IMR-90 (cell line): ENCODE results near the gene EGFR. TPM values are rescaled to one million over a fixed set of nuclear protein-coding genes. Genes with fewer than 3 reads are reported as not detected.

Experiments used
- ATAC-seq: fragments of 200-7000 bp; cut with Tn5 transposase; 2 replicates; pipeline ENCODE4 v1.9.1; 2020; ENCODE audit warnings: low read depth, mild to moderate bottlenecking, moderate library complexity
- BruUV-seq: library from RNA; stranded (reverse); fragments of 400-500 nt; replicated peaks from 2 replicates; lab custom pipeline; 2021; lab: Mats Ljungman, UMichigan
- CTCF ChIA-PET: fragments of 300-600 bp; formaldehyde crosslinking; extraction: SDS; loops from one replicate; lab custom pipeline; 2021; ENCODE audit warnings: antibody characterized with exemption; lab: Yijun Ruan, JAX
- POLR2A ChIA-PET: fragments of 300-600 bp; sonication (Branson Sonifier 250); formaldehyde crosslinking; loops from one replicate; lab custom pipeline; 2022; ENCODE audit warnings: antibody characterized with exemption; ENCODE audit not compliant: unreplicated experiment; lab: Charles Lee
- DNase-seq: peaks from one replicate; pipeline ENCODE4 v3.0.0; 2013
- H2AFZ ChIP-seq: replicated peaks from 2 replicates; pipeline ENCODE3; 2013; ENCODE audit warnings: low read length, mild to moderate bottlenecking; ENCODE audit not compliant: poor library complexity
- H2AK5ac ChIP-seq: 2 replicates; pipeline ENCODE4 v1.6.1; 2013; ENCODE audit warnings: low read depth, low read length, inconsistent platforms
- H2AK9ac ChIP-seq: replicated peaks from 2 replicates; pipeline ENCODE3; 2013; ENCODE audit warnings: mild to moderate bottlenecking, low read depth, low read length, moderate library complexity; ENCODE audit not compliant: poor library complexity
- H2BK120ac ChIP-seq: 2 replicates; pipeline ENCODE4 v1.6.1; 2013; ENCODE audit warnings: low read depth, low read length, inconsistent platforms
- H2BK15ac ChIP-seq: 3 replicates; pipeline ENCODE4 v1.6.1; 2013; ENCODE audit warnings: low read depth, low read length, inconsistent platforms
- H2BK20ac ChIP-seq: 2 replicates; pipeline ENCODE4 v1.6.1; 2013; ENCODE audit warnings: low read depth, mild to moderate bottlenecking, inconsistent platforms, low read length, moderate library complexity
- H2BK5ac ChIP-seq: 2 replicates; pipeline ENCODE4 v1.6.1; 2013; ENCODE audit warnings: mild to moderate bottlenecking, low read depth, low read length, inconsistent platforms; ENCODE audit not compliant: poor library complexity, severe bottlenecking
- H3K14ac ChIP-seq: replicated peaks from 2 replicates; pipeline ENCODE4 v1.6.1; 2013; ENCODE audit warnings: low read depth, low read length, inconsistent platforms
- H3K18ac ChIP-seq: 2 replicates; pipeline ENCODE4 v1.6.1; 2013; ENCODE audit warnings: low read depth, low read length, control low read depth
- H3K23ac ChIP-seq: 2 replicates; pipeline ENCODE4 v1.6.1; 2013; ENCODE audit warnings: low read depth, low read length, inconsistent platforms
- H3K27ac ChIP-seq: 2 replicates; pipeline ENCODE4 v1.5.1; 2013; ENCODE audit warnings: mild to moderate bottlenecking, control low read depth, low read length; ENCODE audit not compliant: insufficient read depth
- H3K27me3 ChIP-seq: 2 replicates; pipeline ENCODE4 v1.6.1; 2013; ENCODE audit warnings: low read length; ENCODE audit not compliant: control insufficient read depth, insufficient read depth
- H3K36me3 ChIP-seq: 2 replicates; pipeline ENCODE4 v1.6.1; 2013; ENCODE audit warnings: low read length, mixed read lengths; ENCODE audit not compliant: control insufficient read depth, insufficient read depth
- H3K4ac ChIP-seq: 2 replicates; pipeline ENCODE4 v1.6.1; 2013; ENCODE audit warnings: low read depth, low read length, inconsistent platforms
- H3K4me1 ChIP-seq: 2 replicates; pipeline ENCODE4 v1.6.1; 2013; ENCODE audit warnings: low read length, mixed read lengths; ENCODE audit not compliant: control insufficient read depth, insufficient read depth
- H3K4me2 ChIP-seq: 2 replicates; pipeline ENCODE4 v1.6.1; 2013; ENCODE audit warnings: low read depth, mild to moderate bottlenecking, control low read depth, low read length, moderate library complexity
- H3K4me3 ChIP-seq: 2 replicates; pipeline ENCODE4 v1.5.1; 2013; ENCODE audit warnings: low read depth, mild to moderate bottlenecking, control low read depth, low read length, moderate library complexity; ENCODE audit not compliant: insufficient read depth
- H3K56ac ChIP-seq: 2 replicates; pipeline ENCODE4 v1.6.1; 2013; ENCODE audit warnings: low read length, inconsistent platforms; ENCODE audit not compliant: insufficient read depth; ENCODE audit errors: extremely low read depth
- H3K79me1 ChIP-seq, 2 experiments: 2 replicates each; pipeline ENCODE4 v1.6.1; 2013; ENCODE audit warnings: low read length in 2 of 2, inconsistent platforms in 1 of 2, low read depth in 1 of 2
- H3K9ac ChIP-seq: 2 replicates; pipeline ENCODE4 v1.6.1; 2013; ENCODE audit warnings: low read depth, low read length, control low read depth
- H3K9me1 ChIP-seq: 2 replicates; pipeline ENCODE4 v1.6.1; 2013; ENCODE audit warnings: low read length, inconsistent platforms; ENCODE audit not compliant: insufficient read depth
- H3K9me3 ChIP-seq: 2 replicates; pipeline ENCODE4 v1.6.1; 2013; ENCODE audit warnings: low read length; ENCODE audit not compliant: control insufficient read depth, insufficient read depth
- H4K20me1 ChIP-seq: 2 replicates; pipeline ENCODE4 v1.6.1; 2013; ENCODE audit warnings: low read length, inconsistent platforms; ENCODE audit not compliant: insufficient read depth
- H4K5ac ChIP-seq: 2 replicates; pipeline ENCODE4 v1.6.1; 2013; ENCODE audit warnings: mild to moderate bottlenecking, low read depth, low read length, control low read depth
- H4K8ac ChIP-seq, 2 experiments: 2 replicates each; pipeline ENCODE4 v1.6.1; 2013; ENCODE audit warnings: low read depth in 2 of 2, low read length in 2 of 2, control low read depth in 1 of 2, inconsistent platforms in 1 of 2
- H4K91ac ChIP-seq: 2 replicates; pipeline ENCODE4 v1.6.1; 2013; ENCODE audit warnings: low read depth, low read length, inconsistent platforms; ENCODE audit not compliant: insufficient read depth
- CHD1 ChIP-seq: IDR thresholded peaks from 2 replicates; pipeline ENCODE4 v1.6.1; 2012; ENCODE audit warnings: low read depth, low read length, improper control_type of control experiment
- CTCF ChIP-seq: conservative IDR thresholded peaks from 2 replicates; pipeline ENCODE4 v1.5.1; 2012; ENCODE audit warnings: mild to moderate bottlenecking, low read depth, low read length, improper control_type of control experiment
- RFX5 ChIP-seq: IDR thresholded peaks from 2 replicates; pipeline ENCODE4 v1.8.0; 2012; ENCODE audit warnings: low read depth, mild to moderate bottlenecking, low read length, moderate library complexity
- WGBS, 2 experiments: methylation state at CpG; one replicate each; pipeline versions ENCODE4 v1.1.5 to v1.1.7; 2013; ENCODE audit warnings: missing lambda C conversion rate in 2 of 2; ENCODE audit not compliant: insufficient read length in 1 of 2; ENCODE audit errors: extremely low coverage in 2 of 2; 5-methylcytosine and 5-hydroxymethylcytosine counted together
- dilution Hi-C: fragments of 300-500 bp; cut with HindIII; formaldehyde crosslinking; loops from one replicate; pipeline ENCODE4 v1.14.3; 2018; ENCODE audit warnings: low sequenced_read_pairs; ENCODE audit not compliant: unreplicated experiment
- in situ Hi-C: fragments of 300-500 bp; cut with MboI; formaldehyde crosslinking; loops from 3 replicates; pipeline ENCODE4 v1.14.3; 2019; ENCODE audit warnings: low sequenced_read_pairs, inconsistent platforms, mixed read lengths
- intact Hi-C: fragments of 100-400 bp; cut with micrococcal nuclease; formaldehyde crosslinking; loops from 2 replicates; pipeline ENCODE4 v1.10.0; 2022
- polyA plus RNA-seq, 3 experiments: library from polyadenylated mRNA; depleted of rRNA; stranded (reverse); fragments of >200 nt; gene quantifications; 2 replicates each; pipeline ENCODE4 v1.2.3, GENCODE V29; 2012; ENCODE audit warnings: low replicate concordance in 1 of 3
- total RNA-seq: library from RNA; depleted of rRNA; stranded (reverse); fragments of >200 nt; gene quantifications from 2 replicates; pipeline ENCODE4 v1.2.3, GENCODE V29; 2012

EGFR gene
- total and polyA plus RNA-seq, 2 of the 4 experiments (the other 2 are of a cell fraction), result 36.9 to 60.4 TPM

GRCh38 chr7:55044371-55044717, 25.5 kb downstream of the EGFR start:
- no peak overlapping the region for H3K27ac ChIP-seq
- no peak overlapping the region for H3K56ac ChIP-seq
- no peak overlapping the region for H2BK120ac ChIP-seq
- ATAC-seq (no peak), DNase-seq (no peak)
- H4K20me1 ChIP-seq, result peaks cover 74% of the 10 kb centered on the region
- H3K9ac ChIP-seq, result no peak overlapping the region
- H3K9me1 ChIP-seq, result peaks cover 26% of the 10 kb centered on the region
- no peak overlapping the region for H2AFZ ChIP-seq
- peaks cover 34 to 80% of the 10 kb centered on the region in 2 experiments for H3K79me1 ChIP-seq
- whole genome bisulfite sequencing, 2 experiments, result 100% methylated on average over 1 of the region's 6 CpGs; no CpG with 5 or more reads in 1 of the 2 experiments
- no peak overlapping the region for H3K14ac ChIP-seq
- CTCF ChIA-PET, result interaction anchor here (0.6 to 1.1 kb wide), 3 partner anchors 9 to 114 kb away, joined by 3 read pairs; no protein-coding TSS in a partner anchor
- H3K36me3 ChIP-seq, result peaks cover 3% of the 10 kb centered on the region
- in situ Hi-C loops, result no loop called here
- no peak overlapping the region for H3K4me2 ChIP-seq
- no peak overlapping the region for H2AK9ac ChIP-seq
- no peak overlapping the region for H3K23ac ChIP-seq
- H3K4me1 ChIP-seq, result peaks cover 20% of the 10 kb centered on the region
- no peak overlapping the region for H2BK20ac ChIP-seq
- no peak overlapping the region for H3K18ac ChIP-seq
- H3K27me3 ChIP-seq, result no peaks in the 10 kb centered on the region
- no peak overlapping the region for H4K91ac ChIP-seq
- POLR2A ChIA-PET, result no interaction called here
- intact Hi-C loops, result no loop called here
- H4K8ac ChIP-seq, result no peak overlapping the region; a peak in 1 of 4 replicates
- dilution Hi-C loops, result no loop called here
- TF ChIP-seq CTCF (no peak), CHD1 (no peak), RFX5 (no peak)
- no peak overlapping the region for H3K4ac ChIP-seq
- H3K9me3 ChIP-seq, result no peaks in the 10 kb centered on the region
- BruUV-seq, result no TSS peak
- H3K4me3 ChIP-seq, result no peak overlapping the region
- H2BK15ac ChIP-seq, result no peak overlapping the region
- H2BK5ac ChIP-seq, result no peak overlapping the region
- H4K5ac ChIP-seq, result no peak overlapping the region
- H2AK5ac ChIP-seq, result no peak overlapping the region
